Neural cell (in vitro differentiated cells): Measurements from ENCODE around the gene LACRT.
A peak's percentile ranks its signal among the peaks of the same experiment; 100 is the strongest.

Experiments
- EP300 ChIP-seq: fragments of 450-650 bp; conservative IDR thresholded peaks from 2 replicates; pipeline ENCODE4 v1.6.1; 2014; ENCODE audit warnings: antibody characterized with exemption, mild to moderate bottlenecking, moderate library complexity; ENCODE audit not compliant: poor library complexity, severe bottlenecking
- EZH2 ChIP-seq: fragments of 200-600, 300-800 bp; shearing (Covaris generic), sonication (generic); IDR thresholded peaks from 2 replicates; pipeline ENCODE4 v1.6.1; 2014; ENCODE audit warnings: antibody characterized with exemption, low read length, borderline replicate concordance, mild to moderate bottlenecking; ENCODE audit not compliant: insufficient read depth, poor library complexity, severe bottlenecking
- POLR2AphosphoS5 ChIP-seq: IDR thresholded peaks from 2 replicates; pipeline ENCODE4 v1.6.1; 2012
- RAD21 ChIP-seq: fragments of 450-650 bp; conservative IDR thresholded peaks from 2 replicates; pipeline ENCODE4 v1.6.1; 2014; ENCODE audit warnings: antibody characterized with exemption, mild to moderate bottlenecking, moderate library complexity
- TF ChIP-seq, protein P1 (sequence below): fragments of 450-650 bp; IDR thresholded peaks from 2 replicates; pipeline ENCODE4 v1.5.1; 2014; ENCODE audit warnings: antibody characterized with exemption, mild to moderate bottlenecking, moderate library complexity; ENCODE audit not compliant: poor library complexity, severe bottlenecking

GRCh38 chr12:54588110-54588889 lies 46.4 kb downstream of the LACRT start, which contains the start of gene PPP1R1A:
- TF ChIP-seq EZH2 (no peak), POLR2AphosphoS5 (peak; percentile 43), RAD21 (no peak), EP300 (peak; percentile 8)
- TF ChIP-seq, protein P1, sequence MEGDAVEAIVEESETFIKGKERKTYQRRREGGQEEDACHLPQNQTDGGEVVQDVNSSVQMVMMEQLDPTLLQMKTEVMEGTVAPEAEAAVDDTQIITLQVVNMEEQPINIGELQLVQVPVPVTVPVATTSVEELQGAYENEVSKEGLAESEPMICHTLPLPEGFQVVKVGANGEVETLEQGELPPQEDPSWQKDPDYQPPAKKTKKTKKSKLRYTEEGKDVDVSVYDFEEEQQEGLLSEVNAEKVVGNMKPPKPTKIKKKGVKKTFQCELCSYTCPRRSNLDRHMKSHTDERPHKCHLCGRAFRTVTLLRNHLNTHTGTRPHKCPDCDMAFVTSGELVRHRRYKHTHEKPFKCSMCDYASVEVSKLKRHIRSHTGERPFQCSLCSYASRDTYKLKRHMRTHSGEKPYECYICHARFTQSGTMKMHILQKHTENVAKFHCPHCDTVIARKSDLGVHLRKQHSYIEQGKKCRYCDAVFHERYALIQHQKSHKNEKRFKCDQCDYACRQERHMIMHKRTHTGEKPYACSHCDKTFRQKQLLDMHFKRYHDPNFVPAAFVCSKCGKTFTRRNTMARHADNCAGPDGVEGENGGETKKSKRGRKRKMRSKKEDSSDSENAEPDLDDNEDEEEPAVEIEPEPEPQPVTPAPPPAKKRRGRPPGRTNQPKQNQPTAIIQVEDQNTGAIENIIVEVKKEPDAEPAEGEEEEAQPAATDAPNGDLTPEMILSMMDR, result peak; percentile 29
